COR-L47 (cell line): Measurements from ENCODE around the gene CTIF.
"Not testable (repeated sequence)": the region's sequence is repeated elsewhere in the genome, so short reads cannot be mapped to it uniquely, and the experiment has no call there.

Experiments used
- DNase-seq: peaks from one replicate; lab custom pipeline; 2025; lab: John Stamatoyannopoulos, UW

CTIF gene

DNA sequence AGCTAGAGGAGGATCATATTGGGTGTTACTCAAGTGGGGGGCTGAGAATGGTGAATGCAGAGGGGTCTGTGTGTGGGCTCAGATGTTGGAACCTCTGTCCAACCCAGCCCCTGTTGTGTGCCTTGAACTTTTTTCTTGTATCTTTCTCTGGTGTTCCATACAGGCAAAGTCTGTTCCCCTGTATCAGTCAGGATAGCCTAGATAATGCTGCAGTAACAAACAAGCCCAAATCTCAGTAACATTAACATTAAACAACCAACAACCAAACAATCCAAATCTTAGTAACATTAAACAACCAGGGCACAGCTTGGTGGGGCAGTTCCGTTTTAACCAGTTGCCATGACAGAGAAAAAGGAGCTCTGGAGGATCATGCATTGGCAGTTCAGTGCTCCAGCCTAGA lies 103.7 kb downstream of the CTIF start:
- no peak for DNase-seq

DNA sequence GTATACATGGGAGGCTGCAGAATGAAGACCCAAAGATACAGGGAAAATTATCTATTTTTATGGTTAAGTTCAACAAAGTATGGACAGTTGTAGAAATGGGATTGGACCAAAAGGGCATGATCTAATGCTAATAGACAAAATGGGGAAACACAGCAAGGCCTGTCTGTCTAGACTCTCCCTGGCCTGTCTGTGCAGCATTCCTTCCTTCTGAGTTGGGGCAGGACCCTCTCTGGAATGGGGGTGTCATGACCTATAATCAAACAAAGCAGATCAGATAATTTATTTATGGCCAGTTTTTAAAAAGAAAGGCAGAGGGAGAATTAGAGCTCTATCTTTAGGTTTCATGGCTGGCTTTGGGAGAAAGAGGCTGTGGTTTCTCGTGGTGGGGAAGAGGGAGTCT lies 104.4 kb downstream of the CTIF start:
- DNase-seq = no peak

DNA sequence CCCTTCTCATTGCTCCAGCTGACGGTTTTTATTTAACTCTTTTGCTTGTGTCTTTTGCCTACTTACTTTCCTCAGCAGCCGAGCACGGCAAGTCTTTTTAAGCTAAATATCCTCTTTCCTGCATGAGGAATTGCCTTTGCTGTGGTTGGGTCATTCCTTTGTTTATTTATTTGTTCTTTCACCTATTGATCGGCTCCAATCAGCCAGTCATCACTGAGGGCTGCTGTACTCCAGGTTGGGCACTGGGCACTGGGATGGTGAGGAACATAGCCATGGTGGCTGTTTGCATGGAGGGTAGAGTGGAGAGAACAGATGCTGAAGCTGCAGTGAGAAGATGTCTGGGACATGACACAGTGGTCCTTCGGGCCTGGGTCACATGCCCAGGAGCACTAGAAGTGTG lies 105.2 kb downstream of the CTIF start:
- DNase-seq = no peak

DNA sequence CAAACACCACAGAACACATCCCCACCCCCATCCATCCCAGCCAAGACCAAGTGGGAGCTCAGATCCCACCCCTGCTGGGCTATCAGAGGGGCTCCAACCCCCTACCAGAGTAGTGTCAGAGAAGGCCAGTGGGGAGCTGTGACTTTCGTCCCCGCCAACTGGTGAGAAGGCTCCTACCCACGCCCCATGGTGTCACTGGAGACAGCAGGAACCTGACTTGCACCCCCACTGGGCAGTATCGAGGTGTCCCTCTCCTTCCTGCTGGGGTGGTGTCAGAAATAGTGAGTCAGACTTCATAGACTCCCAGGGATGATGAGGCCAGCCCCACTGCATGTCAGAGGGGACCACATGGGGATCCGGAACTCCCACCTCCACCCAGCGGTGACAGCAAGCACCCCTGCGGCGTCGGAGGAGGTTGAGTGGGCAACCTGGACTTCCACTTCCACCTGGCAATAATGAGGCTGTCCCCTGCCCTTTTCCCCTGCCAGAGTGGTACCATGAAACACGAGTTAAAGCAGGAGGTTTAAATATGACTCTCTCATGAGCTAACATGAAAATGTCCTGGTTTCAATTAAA lies 106.7 kb downstream of the CTIF start:
- no peak for DNase-seq

DNA sequence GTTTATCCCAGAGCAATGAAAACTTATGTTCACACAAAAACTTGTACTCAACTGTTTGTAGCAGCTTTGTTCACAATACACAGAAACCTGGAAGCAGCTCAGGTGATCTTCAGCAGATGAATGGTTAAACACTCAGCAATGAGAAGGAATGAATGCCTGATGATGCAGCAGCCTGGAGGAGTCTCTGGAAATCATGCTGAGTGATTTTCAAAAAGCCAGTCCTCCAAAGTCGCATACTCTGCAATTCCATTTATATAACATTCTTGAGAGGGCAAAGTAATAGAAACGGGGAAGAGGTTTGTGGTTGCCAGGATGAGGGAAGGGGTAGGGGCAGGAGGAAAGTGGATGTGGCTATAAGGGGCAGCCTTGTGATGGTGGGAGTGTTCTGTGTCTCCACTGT lies 108.1 kb downstream of the CTIF start:
- DNase-seq = no peak

DNA sequence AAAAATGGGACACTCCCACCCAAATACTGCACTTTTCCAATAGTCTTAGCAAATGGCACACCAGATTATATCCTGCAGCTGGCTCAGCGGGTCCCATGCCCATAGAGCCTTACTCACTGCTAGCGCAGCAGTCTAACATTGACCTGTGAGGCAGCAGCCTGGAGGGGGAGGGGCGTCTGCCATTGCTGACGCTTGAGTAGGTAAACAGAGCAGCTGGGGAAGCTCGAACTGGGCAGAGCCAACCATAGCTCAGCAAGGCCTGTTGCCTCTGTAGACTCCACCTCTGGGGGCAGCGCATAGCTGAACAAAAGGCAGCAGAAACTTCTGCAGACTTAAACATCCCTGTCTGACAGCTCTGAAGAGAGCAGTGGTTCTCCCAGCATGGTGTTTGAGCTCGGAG lies 110.4 kb downstream of the CTIF start:
- DNase-seq = no peak

DNA sequence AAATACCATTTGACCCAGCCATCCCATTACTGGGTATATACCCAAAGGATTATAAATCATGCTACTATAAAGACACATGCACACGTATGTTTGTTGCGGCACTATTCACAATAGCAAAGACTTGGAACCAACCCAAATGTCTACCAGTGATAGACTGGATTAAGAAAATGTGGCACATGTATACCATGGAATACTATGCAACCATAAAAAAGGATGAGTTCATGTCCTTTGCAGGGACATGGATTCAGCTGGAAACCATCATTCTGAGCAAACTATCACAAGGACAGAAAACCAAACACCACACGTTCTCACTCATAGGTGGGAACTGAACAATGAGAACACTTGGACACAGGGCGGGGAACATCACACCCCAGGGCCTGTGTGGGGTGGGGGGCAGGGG lies 115.8 kb downstream of the CTIF start:
- DNase-seq = not testable (repeated sequence)

DNA sequence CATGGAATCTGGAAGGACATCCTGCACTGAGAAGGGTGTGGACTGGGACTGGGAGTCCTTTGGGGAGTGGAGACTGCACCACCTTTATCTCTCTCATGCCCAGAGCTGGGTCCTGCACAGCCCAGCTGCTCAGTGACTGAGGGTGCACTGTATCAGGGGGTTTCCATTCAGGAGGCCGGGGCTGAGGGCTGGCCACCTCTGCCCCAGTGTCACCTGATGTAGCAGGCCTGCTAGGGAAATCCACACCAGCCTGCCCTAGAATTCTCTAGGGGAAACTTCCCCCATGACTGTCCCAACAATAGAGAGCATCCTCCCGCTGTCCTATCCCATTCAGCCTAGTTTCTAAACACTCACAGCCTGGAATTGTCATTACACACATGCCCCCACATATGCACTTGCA lies 116.7 kb downstream of the CTIF start:
- DNase-seq = no peak

DNA sequence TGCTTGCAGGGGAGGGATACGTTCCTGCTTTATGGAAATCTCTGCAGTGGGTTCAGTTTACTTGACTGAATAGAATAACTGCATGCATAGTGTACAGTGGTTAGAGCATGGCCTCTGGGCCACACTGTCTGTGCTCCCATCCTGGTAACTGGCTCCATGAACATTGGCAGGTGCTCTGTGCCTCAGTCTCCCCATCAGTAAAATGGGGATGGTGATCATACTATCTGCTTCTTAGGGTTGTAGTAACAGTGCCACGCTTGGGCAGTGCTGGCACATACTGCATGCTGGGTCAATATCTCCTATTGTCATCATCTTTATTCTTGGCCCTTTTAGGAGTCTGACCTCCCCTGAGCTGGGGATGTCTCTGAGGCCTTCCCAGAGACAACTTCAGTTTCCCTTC lies 117.3 kb downstream of the CTIF start:
- DNase-seq = no peak

DNA sequence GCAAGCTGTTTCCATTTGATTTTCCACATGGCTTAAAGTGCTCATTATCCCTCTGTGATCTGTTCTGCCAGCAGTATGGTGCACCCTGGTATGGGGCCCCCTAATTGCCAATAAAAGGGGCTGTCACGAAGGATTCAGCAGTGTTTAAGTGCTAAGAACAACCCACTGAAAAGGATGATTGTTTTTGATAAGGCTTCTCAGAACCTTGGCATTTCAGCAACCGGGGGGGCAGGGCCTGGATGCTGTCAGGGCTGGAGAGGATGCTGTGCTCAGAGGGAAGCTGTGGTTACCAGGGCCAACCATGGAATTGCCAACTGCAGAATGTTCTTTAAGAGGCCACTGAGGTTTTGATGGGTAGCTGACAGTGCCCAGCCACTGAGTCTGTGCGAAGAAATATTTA lies 117.8 kb downstream of the CTIF start:
- no peak for DNase-seq

DNA sequence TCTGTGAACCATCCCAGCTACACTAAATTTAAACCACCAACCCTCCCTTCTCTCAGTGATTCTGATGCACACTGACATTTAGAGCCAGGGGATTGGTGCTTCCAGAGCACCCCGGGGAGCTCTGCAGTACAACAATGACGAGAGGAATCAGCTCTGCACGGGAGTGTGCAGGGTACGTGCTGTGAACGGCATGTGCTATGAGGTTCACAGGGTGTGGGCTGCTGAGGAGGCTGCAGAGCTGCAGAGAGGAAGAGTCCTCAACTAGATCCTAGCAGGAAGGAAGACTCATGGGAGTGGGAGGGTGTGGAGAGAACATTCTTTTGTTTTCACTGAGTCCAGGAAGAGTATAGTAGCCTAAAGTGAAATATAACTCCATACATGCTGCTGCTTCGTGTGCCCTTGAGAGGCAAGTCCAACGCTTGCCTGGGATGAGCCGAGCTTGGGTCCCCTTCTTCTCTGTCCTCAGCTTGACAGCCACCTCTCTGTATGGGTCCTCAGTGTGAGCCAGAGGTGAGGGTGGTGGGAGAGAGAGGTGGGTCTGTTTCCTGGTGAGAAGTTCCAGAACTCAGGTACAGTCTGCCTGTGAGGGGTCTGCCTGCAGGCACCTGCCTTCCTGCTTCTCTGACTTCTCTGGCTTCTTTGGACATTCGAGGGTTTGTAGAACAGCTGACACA lies 118.8 kb downstream of the CTIF start:
- no peak for DNase-seq

DNA sequence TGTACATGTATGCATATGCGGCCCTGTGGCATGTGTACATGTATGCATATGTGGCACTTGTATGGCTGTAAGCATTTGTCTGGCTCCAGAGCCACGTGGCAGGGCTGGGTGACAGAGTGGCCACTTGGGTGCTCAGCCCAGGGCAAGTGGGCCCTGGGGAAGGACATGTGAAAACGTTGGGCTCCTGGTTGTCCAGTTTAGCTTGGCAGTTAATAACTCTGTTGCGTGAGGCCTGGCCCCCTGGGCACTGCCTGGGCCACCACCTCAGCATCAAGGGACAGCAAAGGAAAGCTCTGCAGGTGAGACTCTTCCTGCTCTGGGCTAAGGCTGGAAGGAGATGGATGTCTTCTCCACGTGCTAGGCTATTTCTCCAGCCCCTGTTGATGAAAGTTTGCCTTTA lies 119.9 kb downstream of the CTIF start:
- no peak for DNase-seq

DNA sequence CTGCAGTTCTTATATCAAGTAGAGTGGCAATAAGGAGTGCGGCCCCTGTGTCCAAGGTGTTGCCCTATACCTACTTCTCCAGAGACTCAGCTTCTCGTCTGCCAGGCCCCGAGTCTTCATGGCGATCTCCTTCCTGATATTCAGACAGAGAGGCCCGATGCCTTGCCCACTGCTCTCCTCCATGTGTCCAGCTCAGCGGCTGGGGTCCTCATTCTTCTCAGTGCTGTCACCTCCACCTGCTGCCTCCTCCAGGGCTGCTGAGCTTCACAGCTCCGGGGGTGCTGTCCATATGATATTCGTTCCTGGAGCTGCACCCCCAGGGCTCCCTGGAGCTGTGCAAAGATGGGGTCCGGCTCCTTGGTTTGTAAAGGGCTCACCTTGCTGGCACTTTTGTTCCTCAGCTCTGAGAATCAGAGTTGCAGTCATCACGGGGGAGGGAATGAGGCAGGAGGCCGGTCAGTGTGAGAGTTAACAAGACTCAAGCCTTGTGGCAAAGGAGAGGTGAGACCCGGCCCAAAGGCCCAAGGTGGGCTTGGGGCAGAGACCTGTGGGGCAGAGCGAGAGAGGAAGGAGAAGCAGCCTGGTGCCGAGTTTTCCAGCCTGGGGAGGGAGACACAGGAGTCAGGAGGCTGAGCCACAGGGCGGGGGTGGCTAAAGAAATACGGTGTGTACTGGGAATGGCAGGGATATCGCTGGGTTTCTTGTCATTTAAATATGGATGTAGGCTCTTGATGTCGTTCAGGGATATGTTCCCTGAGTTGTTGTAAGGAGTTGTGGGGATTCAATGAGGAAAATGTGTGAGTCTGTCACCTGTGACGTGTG lies 120.6 kb downstream of the CTIF start:
- no peak for DNase-seq

DNA sequence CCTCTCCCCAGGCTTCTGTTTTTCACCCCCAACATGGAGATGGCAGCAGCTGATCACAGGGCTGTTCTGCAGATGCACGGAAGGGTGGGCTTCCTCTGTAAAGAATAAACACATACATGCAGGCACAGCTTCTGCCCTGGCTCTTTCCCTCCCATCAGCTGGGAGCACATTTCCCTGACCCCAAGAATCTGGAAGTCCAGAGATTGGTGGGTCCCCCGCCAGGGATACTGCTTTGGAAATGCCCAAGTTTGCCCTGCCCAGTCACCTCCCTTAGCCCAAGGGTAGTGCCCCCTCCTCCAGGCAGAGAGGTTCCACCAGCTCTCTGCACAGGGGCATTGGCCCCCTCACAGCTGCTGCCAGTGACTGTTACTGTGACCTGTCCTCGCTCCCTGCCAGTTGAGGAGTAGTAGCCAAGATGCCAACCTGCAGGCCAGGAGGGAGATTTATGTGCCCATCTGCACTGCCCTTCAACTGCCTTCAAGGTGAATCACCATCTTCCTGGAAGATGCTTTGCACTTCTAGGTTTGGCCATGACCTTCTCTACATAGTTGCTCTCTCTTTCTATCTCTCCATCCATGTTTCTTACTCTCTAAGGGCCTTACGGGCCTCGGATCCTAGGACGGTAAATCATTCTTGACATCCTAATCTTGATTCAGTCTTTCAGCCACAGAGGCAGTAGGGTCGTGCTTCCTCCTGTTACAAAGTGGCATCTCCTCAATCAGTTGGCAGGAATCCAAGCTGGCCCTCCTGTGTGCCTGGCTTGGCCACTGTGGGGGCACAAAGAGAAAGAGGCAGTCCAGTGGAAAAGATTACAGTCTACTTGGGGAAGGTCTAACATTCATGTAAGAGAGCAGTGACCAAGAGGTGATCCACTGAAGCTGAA lies 121.8 kb downstream of the CTIF start:
- DNase-seq = peak; percentile 59

DNA sequence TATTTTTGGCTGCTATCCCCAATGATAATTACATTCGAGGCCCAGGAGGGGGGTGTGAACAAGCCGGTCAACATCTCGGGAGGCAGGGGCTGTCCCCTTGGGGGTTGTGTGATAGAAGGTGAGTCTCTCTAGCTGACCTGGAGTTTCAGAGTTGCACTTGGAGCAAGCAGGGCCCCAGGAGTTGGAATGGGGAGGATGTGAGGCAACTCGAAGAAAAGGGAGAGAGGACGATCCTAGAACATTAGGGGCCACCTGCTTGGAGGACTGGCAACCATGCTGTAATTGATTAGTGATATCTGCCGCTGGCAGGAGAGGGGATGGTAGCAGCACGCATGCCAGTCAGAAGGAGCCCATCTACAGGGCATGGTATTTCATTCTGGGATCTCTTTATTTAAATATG lies 122.6 kb downstream of the CTIF start:
- no peak for DNase-seq

DNA sequence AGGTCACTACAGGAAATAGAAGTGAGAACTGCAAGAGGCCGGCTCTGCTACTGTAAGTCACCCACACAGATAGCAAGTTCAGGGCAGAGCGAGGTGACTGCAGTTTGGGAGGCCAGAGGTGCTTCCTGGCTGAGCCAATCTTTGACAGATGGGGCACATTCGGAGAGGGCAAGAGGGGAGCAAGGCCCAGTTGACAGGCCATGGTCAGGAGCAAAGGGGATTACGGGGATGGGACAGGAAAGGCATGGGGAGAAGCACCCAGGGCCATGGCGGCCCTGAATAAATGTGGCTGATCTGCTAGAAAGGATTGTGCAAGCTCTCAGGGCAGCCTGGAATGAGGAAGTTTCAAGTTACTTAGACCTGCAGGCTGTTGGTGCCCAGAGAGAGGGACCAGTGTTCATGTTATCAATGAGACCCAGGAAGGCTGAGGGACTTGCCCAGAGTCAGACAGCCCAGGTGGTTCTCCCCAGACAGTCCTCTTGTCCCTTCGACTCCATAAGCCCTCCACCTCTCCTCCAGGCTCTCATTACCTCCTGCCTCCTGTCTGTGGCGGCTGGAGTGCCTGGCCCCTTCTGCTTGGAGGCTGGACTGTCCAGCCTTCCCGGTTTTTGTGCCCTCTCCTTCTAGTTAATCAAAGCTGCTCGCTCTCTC lies 123.3 kb downstream of the CTIF start:
- no peak for DNase-seq

DNA sequence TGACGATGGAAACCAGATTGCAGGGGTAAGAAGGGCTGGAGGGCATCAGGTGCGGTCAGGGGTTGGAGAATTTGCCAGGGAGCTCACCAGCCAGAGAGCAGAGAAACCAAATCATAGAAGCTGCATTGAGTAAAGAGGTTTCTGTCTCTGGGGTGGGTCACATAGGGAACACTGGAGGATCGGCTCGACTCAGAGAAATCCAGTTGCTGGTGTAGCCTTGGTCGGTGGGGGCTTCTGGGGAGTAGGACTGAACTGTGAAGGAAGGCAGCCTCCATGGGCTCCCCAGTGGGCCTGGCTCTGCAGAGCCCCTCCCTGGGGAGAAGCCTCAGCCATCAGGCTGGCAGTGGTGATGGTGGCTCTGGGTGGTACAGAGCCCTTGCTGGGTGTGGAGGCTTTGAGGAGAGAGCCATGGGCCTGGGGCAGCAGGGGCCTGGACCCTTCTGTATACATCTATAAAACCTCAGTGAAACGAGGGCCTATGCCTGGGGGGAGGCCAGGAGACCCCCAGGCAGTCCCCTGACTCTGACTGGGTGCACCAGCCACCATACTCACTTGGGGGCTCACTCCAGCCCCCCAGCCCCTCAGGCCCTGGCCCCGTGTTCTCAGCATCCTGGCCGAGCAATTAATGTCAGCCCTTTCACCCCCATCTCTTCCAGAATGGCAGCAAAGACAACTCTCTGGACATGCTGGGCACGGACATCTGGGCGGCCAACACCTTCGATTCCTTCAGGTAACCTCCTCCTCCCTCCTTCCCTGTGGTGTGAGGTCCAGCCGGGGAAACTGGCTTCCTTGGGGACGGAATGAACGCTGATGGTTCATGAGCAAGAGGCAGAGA lies 124.5 kb downstream of the CTIF start:
- DNase-seq = no peak

DNA sequence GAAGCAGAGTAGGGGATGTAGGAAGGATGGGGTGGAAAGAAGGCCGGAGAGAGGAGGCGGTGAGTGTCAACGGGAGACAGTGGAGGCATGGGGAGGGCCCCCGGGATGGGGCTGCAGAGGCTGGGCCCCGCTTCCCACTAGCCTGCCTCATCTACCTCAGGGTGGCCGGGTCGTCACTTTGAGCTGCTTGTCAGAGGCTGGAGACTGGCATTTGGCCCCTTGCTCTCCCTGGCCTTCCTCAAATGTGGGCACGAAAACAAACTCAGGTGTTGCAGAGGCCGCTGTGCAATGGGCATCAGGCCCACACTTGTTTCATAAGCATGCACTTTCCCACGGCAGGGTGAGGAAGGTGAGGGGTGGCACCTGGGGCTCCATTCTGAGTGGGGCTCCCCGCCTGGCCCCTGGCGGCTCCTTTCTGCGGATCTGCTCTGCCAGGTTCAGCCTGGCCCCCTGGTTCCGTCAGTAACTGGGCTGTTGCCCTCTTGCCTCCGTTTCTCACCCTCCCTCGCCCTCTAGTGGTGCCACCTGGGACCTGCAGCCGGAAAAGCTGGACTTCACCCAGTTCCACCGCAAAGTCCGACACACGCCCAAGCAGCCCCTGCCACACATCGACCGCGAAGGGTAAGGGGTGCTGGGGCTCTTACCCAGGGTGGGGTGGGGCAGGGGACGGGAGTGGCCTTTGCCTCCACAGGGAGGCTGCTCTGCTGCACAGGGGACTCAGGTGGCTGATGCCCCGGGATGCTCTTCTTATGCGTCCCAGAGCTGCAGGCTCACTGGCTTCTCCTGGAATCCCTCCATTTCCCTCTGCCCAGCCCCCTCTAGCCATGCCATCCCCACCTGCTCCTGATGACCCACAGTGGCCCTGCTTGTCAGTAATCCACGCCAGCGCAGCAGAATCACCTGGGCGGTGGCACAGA lies 125.4 kb downstream of the CTIF start:
- DNase-seq = peak; percentile 29

DNA sequence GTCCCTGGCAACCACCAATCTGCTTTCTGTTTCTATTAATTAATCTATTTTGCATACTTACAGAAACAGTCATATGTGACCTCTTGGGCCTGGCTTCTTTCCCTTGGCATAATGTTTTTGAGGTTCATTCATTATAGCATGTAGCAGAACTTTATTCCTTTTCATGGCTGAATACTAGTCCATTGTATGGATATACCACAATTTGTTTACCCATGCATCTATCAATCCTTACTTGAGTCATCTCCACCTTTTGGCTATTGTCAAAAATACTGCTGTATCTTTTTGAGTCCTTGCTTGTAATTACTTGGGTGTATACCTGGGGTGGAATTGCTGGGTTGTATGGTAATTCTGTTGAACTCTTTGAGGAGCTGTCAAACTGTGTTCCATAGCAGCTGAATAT lies 126.8 kb downstream of the CTIF start:
- no peak for DNase-seq

DNA sequence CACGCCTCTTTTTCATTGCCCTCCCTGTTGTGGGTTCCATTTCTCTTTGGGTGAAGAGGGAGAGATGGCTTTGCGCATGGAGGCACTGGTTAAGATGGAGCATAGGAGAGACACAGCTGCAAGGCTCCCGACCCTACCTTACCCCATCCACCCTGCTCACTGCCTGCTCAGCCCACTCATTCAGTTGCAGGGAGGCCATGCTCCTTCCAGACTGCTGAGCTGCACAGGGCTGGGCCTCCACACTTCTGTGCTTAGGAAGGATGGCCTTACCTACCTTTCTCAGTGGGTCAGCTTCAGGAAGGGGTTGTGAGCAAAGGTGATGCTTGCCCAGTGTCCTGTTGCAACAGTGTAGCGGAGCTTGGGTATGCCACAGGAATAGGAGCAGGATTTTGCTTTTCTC lies 127.8 kb downstream of the CTIF start:
- DNase-seq = no peak
